Raji (cell line): Measurements from ENCODE around the gene SERPINI2.

Source experiments
- POLR2A ChIP-seq: IDR thresholded peaks from 2 replicates; pipeline ENCODE4 v1.6.1; 2011; ENCODE audit warnings: low read depth, low read length, control low read depth; ENCODE audit not compliant: insufficient read depth

The SERPINI2 gene

GRCh38 chr3:167467848-167468611, 5.8 kb downstream of the SERPINI2 start:
- no peak for TF ChIP-seq POLR2A

DNA sequence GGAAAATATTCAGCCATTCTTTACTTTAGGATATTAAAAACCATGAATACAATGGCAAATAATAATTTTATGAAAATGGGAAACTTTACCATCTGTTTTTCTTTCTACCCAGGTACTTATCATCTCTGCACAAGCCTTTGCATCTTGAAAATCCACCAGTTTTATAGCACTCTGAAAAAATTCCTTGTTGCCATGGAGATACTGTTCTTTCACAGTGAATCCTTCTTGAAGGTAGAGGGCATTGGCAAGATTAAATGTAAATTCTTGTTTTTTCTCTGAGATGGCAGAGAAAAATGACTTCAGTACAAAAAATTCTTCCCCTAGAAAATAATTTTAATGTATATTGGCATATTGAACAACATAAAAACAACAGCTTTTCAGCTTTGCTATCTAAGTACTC, 6.9 kb downstream of the SERPINI2 start:
- no peak for TF ChIP-seq POLR2A

- no peak for TF ChIP-seq POLR2A
Measured at GRCh38 chr3:167456157-167456799, 17.6 kb downstream of the SERPINI2 start.

DNA sequence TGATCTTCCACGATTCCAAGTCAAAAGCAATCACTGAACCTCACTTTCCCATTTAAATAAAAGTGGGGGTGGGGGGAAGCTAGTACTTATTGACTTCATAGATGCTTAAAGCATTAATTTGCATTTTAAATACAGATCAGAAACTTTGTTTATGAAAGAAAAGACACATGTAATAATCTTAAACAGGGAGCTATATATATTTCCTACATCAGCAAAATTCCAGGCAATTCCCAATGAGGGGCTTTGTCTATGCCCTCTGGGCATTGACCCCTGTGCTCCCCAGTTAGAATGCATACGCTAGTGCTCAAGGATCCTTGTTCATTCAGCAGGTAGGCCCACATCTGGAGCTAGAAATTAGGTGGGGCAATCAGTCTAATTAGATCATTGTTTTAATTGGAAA, 20.0 kb downstream of the SERPINI2 start:
- TF ChIP-seq POLR2A: no peak

DNA sequence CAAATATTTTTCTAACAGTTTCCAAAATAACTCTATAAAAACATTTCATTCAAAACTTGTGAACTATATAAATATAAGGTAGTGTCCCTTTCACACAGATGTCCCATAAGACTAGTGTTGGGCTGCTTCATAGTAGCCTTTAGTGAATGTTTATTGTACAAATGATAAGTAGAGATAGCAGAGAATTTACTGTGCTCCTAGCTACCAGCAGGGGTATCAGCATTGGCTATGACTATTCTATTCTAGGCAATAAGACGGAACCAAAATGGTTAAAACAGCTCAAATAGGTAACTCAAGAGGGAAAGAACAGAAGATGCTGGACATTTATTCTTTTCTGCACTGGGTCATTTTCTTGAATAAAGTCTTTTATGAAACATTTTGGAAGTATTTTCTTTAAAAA, 22.6 kb downstream of the SERPINI2 start:
- TF ChIP-seq POLR2A: no peak

- no peak for TF ChIP-seq POLR2A
Measured at GRCh38 chr3:167450675-167451074, 23.2 kb downstream of the SERPINI2 start.

- no peak for TF ChIP-seq POLR2A
Measured at GRCh38 chr3:167450195-167450594, 23.6 kb downstream of the SERPINI2 start.

DNA sequence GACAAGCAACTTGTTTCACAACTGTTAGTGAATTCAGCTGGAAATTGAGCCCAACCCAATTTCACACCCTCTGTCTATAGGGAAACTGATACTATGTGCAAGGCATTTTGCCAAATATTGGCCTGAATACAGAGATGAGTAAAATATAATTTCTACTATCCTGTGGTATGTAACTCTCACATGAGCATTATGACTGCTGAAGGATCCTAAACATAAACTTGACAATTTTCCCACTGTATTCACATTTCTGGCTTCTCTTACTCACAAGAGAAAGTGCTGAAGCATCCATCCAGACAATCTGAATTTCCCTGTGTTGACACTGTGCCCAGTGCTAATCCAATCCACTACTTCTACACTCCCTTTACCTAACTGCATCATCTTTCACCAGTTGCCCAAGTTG, 28.4 kb downstream of the SERPINI2 start:
- TF ChIP-seq POLR2A: no peak

DNA sequence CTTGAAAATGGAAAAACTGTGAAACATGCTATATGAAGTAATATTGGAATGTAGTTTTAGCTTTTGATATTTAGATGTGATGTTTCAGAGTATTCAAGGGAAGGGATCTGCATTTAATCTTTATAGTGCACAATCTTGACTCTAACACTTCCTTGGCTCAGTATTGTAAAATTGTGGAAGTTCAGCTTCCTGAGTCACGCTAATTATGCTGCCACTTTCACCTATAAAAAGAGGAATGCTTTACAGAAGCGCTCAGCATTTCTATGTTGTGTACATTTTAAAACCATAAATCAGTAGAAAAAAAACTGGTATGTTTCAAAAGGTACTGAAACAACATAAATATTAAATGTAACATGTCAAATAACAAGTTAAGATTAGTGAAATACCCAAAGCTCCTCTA, 32.6 kb downstream of the SERPINI2 start:
- TF ChIP-seq POLR2A: no peak

GRCh38 chr3:167437428-167438139, 36.3 kb downstream of the SERPINI2 start:
- TF ChIP-seq POLR2A: no peak

DNA sequence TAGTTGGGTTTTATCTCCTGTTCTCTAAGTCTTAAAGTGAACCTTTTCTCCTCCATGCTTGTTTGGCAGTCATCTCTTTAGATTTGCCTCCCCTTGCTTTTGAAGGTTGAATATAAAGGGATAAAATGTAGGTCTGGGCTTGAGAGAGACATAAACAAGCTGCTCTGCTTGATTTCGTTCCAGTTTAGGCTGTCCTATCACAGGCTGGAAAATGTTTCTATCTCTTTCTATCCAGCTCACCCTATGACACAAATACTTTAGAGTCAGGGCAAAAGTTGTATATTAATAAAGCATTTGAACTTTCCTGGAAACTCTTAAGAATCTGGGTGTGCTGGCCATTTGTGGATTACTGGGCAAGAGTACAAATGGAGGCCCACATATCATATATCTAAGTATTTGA, 64.2 kb downstream of the SERPINI2 start:
- no peak for TF ChIP-seq POLR2A

GRCh38 chr3:167406876-167407492, 66.9 kb downstream of the SERPINI2 start:
- no peak for TF ChIP-seq POLR2A

GRCh38 chr3:167397826-167398225, 76.0 kb downstream of the SERPINI2 start:
- no peak for TF ChIP-seq POLR2A

DNA sequence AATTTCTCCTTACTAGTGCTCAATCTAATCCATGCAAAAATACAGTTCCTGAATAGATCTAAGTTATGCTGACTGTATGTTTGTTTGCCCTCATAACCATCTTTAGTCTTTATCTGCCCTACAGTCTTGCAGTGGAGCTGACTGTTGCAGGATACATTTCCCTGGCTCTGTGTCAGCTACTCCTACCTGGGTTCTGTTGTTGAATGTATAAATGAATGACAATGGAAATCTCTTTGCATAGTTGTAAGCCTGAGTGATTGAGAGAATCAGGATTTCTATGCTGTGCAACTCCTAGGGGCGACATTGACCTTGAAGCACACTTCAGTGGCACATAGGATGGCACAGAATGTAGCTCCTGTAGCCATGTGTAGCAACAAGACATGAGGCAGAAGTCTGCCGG, 77.8 kb downstream of the SERPINI2 start:
- no peak for TF ChIP-seq POLR2A

DNA sequence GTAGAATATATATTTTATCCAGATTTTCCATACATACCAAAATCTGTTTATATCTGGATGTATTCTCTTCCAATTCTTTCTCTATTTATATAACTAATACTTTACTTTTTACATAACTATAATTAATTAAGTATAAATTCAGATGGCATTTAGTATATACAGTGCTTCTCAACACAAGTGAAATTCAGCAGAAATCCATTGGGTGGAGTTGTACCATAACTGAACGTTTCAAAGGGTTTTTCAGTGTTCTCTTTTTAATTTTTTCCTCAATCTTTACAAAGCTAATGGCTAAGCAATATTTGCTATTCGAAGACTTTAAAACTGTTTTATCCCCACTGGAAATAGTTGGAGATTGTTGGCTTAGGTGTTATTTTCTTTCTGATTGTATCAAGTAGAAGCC, 79.8 kb downstream of the SERPINI2 start:
- TF ChIP-seq POLR2A: no peak
